Measurements from ENCODE around the gene PALD1. TPM values are rescaled to one million over a fixed set of nuclear protein-coding genes. Genes with fewer than 3 reads are reported as not detected.
A peak's percentile ranks its signal among the peaks of the same experiment; 100 is the strongest.

The PALD1 gene
- total RNA-seq, 1 experiment from 2014 or later: not detected

DNA sequence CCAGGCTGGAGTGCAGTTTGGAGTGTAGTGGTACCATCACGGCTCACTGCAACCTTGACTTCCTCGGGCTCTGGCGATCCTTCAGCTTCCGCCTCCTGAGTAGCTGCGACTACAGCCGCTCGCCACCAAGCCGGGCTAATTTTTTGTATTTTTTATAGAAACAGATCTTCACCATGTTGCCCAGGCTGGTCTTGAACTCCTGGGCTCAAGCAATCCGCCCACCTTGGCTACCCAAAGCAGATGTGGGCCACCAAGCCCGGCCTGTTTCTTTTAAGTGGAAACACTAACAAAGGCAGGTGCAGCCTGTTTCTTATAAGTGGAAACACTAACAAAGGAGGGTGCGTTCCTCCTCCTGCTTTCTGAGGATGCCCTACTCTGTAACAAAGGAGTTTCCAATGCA, 105.8 kb downstream of the PALD1 start:
- H3K4me1 ChIP-seq (replicated peaks): no peaks in the 10 kb centered on the region
- H3K27me3 ChIP-seq (replicated peaks): peaks cover 5% of the 10 kb centered on the region; the same call in 1 of the 2 replicates
- no peak overlapping the region for H3K27ac ChIP-seq
- peak in 1 of 2 experiments; percentile 29 for DNase-seq (ENCODE audit: low read depth in 1 of 2, low spot score in 2 of 2)
- H3K36me3 ChIP-seq: no peaks in the 10 kb centered on the region
- H3K9me3 ChIP-seq (replicated peaks): no peaks in the 10 kb centered on the region
- H3K4me3 ChIP-seq: no peak overlapping the region

DNA sequence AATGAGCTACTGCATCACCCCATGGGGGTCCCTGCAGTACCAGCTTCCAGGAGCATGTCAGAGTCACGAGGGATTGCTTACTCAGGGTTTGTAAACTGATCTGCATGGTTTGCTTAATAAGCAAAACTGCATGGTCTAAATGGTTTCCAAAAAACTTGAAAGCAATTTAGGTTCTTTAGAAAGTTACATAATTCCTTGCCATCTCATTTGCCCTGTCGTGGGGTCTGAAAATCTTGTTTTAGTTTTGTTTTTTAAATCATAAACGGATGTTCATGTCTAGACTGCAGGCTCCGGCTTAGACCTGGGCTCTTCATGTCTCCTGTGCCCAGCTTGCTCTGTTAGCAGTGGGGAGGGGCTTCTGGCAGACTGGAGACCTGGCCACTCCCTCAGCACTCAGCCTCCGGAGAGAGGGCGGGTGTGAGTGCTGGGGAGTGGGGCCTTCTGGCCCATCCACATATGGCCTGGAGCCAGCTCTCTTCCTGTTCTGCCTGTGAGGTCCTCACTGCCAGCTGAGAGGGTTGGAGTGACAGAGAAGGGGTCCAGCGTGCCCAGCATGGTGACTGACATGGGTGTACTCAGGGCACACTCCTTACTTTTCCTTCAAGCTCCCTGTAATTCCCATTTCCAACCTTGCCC, 106.5 kb downstream of the PALD1 start:
- H3K9me3 ChIP-seq (replicated peaks): no peaks in the 10 kb centered on the region
- no peaks in the 10 kb centered on the region for H3K36me3 ChIP-seq
- DNase-seq (ENCODE audit: low read depth in 1 of 2, low spot score in 2 of 2): no peak
- H3K4me3 ChIP-seq: no peak overlapping the region
- peaks cover 8% of the 10 kb centered on the region; the same call in 1 of the 2 replicates for H3K27me3 ChIP-seq (replicated peaks)
- no peak overlapping the region for H3K27ac ChIP-seq
- H3K4me1 ChIP-seq (replicated peaks): no peaks in the 10 kb centered on the region

GRCh38 chr10:70585578-70586169, 107.1 kb downstream of the PALD1 start:
- Histone ChIP-seq H3K27me3 (replicated peaks) (peaks cover 8% of the 10 kb centered on the region; the same call in 1 of the 2 replicates), H3K4me3 (no peak overlapping the region), H3K9me3 (replicated peaks) (no peaks in the 10 kb centered on the region), H3K4me1 (replicated peaks) (no peaks in the 10 kb centered on the region), H3K36me3 (no peaks in the 10 kb centered on the region), H3K27ac (no peak overlapping the region)
- no peak for DNase-seq (ENCODE audit: low read depth in 1 of 2, low spot score in 2 of 2)

- no peaks in the 10 kb centered on the region for H3K9me3 ChIP-seq (replicated peaks)
- no peak for DNase-seq (ENCODE audit: low read depth in 1 of 2, low spot score in 2 of 2)
- peaks cover 8% of the 10 kb centered on the region; the same call in 1 of the 2 replicates for H3K27me3 ChIP-seq (replicated peaks)
- H3K27ac ChIP-seq: no peak overlapping the region
- no peaks in the 10 kb centered on the region for H3K36me3 ChIP-seq
- H3K4me3 ChIP-seq: no peak overlapping the region
- H3K4me1 ChIP-seq (replicated peaks): no peaks in the 10 kb centered on the region
These were observed 107.9 kb downstream of the PALD1 start for GRCh38 chr10:70586348-70586930.

DNA sequence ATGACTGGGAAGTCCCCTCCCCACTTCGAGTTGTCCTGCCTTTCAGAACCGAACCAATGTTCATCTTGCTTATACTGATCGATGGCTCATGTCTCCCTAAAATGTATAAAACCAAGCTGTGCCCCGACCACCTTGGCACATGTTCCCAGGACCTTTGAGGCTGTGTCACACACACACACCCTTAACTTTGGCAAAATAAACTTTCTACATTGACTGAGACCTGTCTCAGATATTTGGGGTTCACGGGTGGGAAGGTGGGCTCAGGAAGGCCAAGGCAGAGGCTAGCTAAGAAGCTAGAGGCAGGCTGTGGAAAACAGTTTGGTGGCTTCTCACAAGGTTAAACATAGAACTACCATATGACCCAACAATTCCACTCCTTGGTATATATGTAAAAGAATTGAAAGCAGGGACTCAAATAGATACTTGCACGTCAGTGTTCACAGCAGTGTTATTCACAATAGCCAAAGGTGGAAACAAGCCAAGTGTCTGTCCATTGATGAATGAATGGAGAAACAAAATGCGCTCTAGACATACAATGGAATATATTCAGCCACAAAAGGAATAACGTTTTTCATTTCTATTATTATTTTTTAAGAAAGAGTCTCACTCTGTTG, 108.6 kb downstream of the PALD1 start:
- Histone ChIP-seq H3K4me1 (replicated peaks) (no peaks in the 10 kb centered on the region), H3K27ac (no peak overlapping the region), H3K27me3 (replicated peaks) (peaks cover 8% of the 10 kb centered on the region; the same call in 1 of the 2 replicates), H3K36me3 (no peaks in the 10 kb centered on the region), H3K9me3 (replicated peaks) (no peaks in the 10 kb centered on the region), H3K4me3 (no peak overlapping the region)
- DNase-seq (ENCODE audit: low read depth in 1 of 2, low spot score in 2 of 2): peak in 1 of 2 experiments; percentile 6

DNA sequence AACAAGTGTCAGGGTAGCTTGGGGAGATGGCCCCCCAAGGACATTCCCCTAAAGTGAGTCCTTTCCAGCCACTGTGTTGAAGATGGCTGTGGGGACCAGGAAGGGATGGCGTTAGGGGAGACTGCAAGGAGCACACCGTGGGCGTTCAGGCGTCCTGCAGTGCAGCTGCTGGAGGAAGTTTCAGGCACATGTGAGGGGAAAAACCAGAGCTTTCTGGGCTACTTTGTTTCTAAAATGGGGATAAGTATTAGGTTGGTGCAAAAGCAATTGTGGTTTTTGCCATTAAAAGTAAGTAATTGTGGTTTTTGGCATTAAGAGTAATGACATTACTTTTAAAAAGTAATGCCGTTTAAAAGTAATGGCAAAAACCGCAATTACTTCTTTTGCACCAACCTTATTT, 109.7 kb downstream of the PALD1 start:
- DNase-seq (ENCODE audit: low read depth in 1 of 2, low spot score in 2 of 2): peak in 1 of 2 experiments; percentile 5
- H3K4me1 ChIP-seq (replicated peaks): no peaks in the 10 kb centered on the region
- no peak overlapping the region for H3K4me3 ChIP-seq
- no peak overlapping the region for H3K27ac ChIP-seq
- H3K9me3 ChIP-seq (replicated peaks): no peaks in the 10 kb centered on the region
- no peaks in the 10 kb centered on the region for H3K36me3 ChIP-seq
- peaks cover 8% of the 10 kb centered on the region; the same call in 1 of the 2 replicates for H3K27me3 ChIP-seq (replicated peaks)

GRCh38 chr10:70588859-70589570, 110.4 kb downstream of the PALD1 start:
- Histone ChIP-seq H3K27ac (no peak overlapping the region), H3K36me3 (no peaks in the 10 kb centered on the region), H3K4me1 (replicated peaks) (no peaks in the 10 kb centered on the region), H3K4me3 (no peak overlapping the region), H3K27me3 (replicated peaks) (peaks cover 8% of the 10 kb centered on the region; the same call in 1 of the 2 replicates), H3K9me3 (replicated peaks) (no peaks in the 10 kb centered on the region)
- DNase-seq (ENCODE audit: low read depth in 1 of 2, low spot score in 2 of 2): peak in 1 of 2 experiments; percentile 23

GRCh38 chr10:70589762-70590654, 111.4 kb downstream of the PALD1 start:
- Histone ChIP-seq H3K9me3 (replicated peaks) (no peaks in the 10 kb centered on the region), H3K4me3 (no peak overlapping the region), H3K27me3 (replicated peaks) (peaks cover 8% of the 10 kb centered on the region; the same call in 1 of the 2 replicates), H3K27ac (no peak overlapping the region), H3K36me3 (no peaks in the 10 kb centered on the region), H3K4me1 (replicated peaks) (no peaks in the 10 kb centered on the region)
- DNase-seq (ENCODE audit: low read depth in 1 of 2, low spot score in 2 of 2): peak in 1 of 2 experiments; percentile 12

GRCh38 chr10:70590655-70591416, 112.3 kb downstream of the PALD1 start:
- H3K4me1 ChIP-seq (replicated peaks): no peaks in the 10 kb centered on the region
- H3K27me3 ChIP-seq (replicated peaks): peaks cover 8% of the 10 kb centered on the region; the same call in 1 of the 2 replicates
- DNase-seq (ENCODE audit: low read depth in 1 of 2, low spot score in 2 of 2): no peak
- H3K9me3 ChIP-seq (replicated peaks): no peaks in the 10 kb centered on the region
- no peak overlapping the region for H3K4me3 ChIP-seq
- H3K36me3 ChIP-seq: no peaks in the 10 kb centered on the region
- no peak overlapping the region for H3K27ac ChIP-seq

- Histone ChIP-seq H3K9me3 (replicated peaks) (no peaks in the 10 kb centered on the region), H3K4me1 (replicated peaks) (no peaks in the 10 kb centered on the region)
These were observed 113.7 kb downstream of the PALD1 start for GRCh38 chr10:70592186-70592735.

DNA sequence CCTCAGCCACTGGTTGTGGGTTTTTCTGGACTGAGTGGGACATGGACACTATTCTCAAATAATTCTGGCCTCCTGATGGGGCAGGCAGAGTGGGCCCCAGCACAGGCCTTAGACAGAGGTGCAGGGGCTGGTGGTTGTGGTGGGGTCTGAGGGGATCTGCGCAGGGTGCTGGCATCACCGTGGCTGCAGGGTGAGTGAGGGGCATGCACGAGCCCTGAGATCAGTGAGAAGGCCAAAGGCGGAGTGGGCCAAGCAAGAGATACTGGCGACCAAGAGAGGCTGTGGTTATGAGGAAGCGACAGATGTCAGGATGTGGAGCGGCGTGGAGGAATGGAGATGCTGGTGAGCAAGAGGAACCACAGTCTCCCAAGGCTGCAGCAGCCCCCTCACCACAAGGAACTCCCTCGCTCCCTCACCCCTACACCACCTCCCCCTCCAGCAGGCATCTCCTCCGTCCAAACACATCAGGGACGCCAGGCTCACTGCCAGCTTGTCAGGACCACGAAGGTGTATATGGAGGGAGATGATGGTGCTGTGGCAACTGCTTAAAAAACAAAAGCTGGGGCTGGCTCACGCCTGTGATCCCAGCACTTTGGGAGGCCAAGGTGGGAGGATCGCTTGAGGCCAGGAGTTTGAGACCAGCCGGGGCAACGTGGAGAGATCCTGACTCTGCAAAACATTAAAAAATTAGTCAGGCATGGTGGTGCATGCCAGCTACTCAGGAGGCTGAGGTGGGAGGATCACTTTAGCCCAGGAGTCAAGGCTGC, 114.4 kb downstream of the PALD1 start:
- peaks cover 8% of the 10 kb centered on the region; the same call in 1 of the 2 replicates for H3K27me3 ChIP-seq (replicated peaks)
- H3K36me3 ChIP-seq: no peaks in the 10 kb centered on the region
- no peak overlapping the region for H3K27ac ChIP-seq
- H3K4me1 ChIP-seq (replicated peaks): no peaks in the 10 kb centered on the region
- DNase-seq (ENCODE audit: low read depth in 1 of 2, low spot score in 2 of 2): no peak
- H3K9me3 ChIP-seq (replicated peaks): no peaks in the 10 kb centered on the region
- no peak overlapping the region for H3K4me3 ChIP-seq

More at GRCh38 chr10:70592186-70592735, 113.7 kb downstream of the PALD1 start:
- H3K27ac ChIP-seq: no peak overlapping the region
- no peak for DNase-seq (ENCODE audit: low read depth in 1 of 2, low spot score in 2 of 2)
- no peaks in the 10 kb centered on the region for H3K36me3 ChIP-seq
- peaks cover 8% of the 10 kb centered on the region; the same call in 1 of the 2 replicates for H3K27me3 ChIP-seq (replicated peaks)
- no peak overlapping the region for H3K4me3 ChIP-seq

Measured in SJSA1 (cell line).